ENCODE results near the gene TSC1. TPM values are rescaled to one million over a fixed set of nuclear protein-coding genes. Genes with fewer than 3 reads are reported as not detected.
A peak's percentile ranks its signal among the peaks of the same experiment; 100 is the strongest.

Gene TSC1
- total RNA-seq, 1 experiment from 2014 or later = 19.3 TPM

DNA sequence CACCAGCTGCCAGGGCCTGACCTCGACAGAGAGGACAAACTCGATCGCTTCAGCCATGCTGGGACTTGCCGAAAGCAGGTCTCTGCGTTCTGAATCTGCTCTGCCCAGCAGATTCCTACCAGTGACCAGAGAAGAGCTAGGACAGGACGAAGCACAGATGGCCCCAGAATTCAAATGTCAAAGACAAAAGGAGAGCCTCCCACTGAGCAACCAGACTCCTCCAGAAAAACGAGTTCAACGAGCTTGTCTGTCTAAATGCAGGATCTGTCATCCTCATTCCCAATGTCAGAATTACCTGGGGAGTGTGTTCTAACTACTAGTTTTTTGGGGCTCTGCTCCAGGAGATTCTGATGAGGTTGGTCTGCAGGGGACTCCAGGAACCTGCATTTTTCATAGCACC is 79.7 kb downstream of the TSC1 start:
- Histone ChIP-seq H4K20me1 (ENCODE audit: low read length) (no peaks in the 10 kb centered on the region), H3F3A (ENCODE audit: low read length, unreplicated experiment) (no peaks in the 10 kb centered on the region), H2AFZ (ENCODE audit: low read length) (no peak overlapping the region), H3K4me3 (ENCODE audit: low read length) (no peak overlapping the region), H3K4me2 (ENCODE audit: low read length) (no peak overlapping the region), H3K79me2 (ENCODE audit: low read length) (no peaks in the 10 kb centered on the region), H3K27me3 (ENCODE audit: low read length) (no peaks in the 10 kb centered on the region), H3K9me3 (ENCODE audit: low read length) (no peaks in the 10 kb centered on the region), H3K4me1 (ENCODE audit: insufficient read depth, low read length) (no peaks in the 10 kb centered on the region), H3K9ac (ENCODE audit: low read length) (no peak overlapping the region), H3K36me3 (ENCODE audit: low read depth, low read length) (no peaks in the 10 kb centered on the region), H3K9me2 (replicated peaks; ENCODE audit: low read length) (no peaks in the 10 kb centered on the region), H3K27ac (ENCODE audit: low read length) (no peak overlapping the region)
- DNase-seq (peak; percentile 15), ATAC-seq (no peak)
- ChIA-PET CTCF (no interaction called here), POLR2A (ENCODE audit: unreplicated experiment) (no interaction called here)
- intact Hi-C loops (cut with micrococcal nuclease) = no loop called here
- TF ChIP-seq EZH2 (IDR thresholded peaks at IDR 0.05; ENCODE audit: low read length, unreplicated experiment) (no peak), EZH2phosphoT487 (IDR thresholded peaks at IDR 0.05; ENCODE audit: borderline replicate concordance, low read length) (no peak)
- TF ChIP-seq, protein P1, sequence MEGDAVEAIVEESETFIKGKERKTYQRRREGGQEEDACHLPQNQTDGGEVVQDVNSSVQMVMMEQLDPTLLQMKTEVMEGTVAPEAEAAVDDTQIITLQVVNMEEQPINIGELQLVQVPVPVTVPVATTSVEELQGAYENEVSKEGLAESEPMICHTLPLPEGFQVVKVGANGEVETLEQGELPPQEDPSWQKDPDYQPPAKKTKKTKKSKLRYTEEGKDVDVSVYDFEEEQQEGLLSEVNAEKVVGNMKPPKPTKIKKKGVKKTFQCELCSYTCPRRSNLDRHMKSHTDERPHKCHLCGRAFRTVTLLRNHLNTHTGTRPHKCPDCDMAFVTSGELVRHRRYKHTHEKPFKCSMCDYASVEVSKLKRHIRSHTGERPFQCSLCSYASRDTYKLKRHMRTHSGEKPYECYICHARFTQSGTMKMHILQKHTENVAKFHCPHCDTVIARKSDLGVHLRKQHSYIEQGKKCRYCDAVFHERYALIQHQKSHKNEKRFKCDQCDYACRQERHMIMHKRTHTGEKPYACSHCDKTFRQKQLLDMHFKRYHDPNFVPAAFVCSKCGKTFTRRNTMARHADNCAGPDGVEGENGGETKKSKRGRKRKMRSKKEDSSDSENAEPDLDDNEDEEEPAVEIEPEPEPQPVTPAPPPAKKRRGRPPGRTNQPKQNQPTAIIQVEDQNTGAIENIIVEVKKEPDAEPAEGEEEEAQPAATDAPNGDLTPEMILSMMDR (conservative IDR thresholded peaks at IDR 0.05; ENCODE audit: low read depth, low read length) = no peak
- BruUV-seq (replicated peaks) = no TSS peak

DNA sequence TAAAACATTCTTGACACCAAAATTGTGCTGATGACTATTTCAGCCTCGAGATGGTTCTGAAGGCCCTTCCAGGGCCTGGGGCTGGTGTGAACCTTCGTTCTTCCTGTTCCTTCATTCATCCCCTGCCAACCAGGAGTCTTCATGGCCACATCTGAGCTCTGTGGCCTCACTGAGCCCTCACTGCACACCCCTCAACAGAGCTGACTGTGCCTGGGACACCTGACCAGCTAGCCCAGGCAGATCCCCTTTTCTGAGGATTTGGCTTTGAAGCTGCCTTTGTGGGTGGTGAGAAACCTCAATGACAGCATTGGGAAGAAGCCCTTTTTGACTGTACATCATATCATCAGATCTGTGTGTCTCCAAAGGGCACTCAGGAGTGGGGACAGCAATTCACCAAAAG is 80.1 kb downstream of the TSC1 start:
- H2AFZ ChIP-seq (ENCODE audit: low read length) = no peak overlapping the region
- no TSS peak for BruUV-seq (replicated peaks)
- H3F3A ChIP-seq (ENCODE audit: low read length, unreplicated experiment) = no peaks in the 10 kb centered on the region
- no peaks in the 10 kb centered on the region for H4K20me1 ChIP-seq (ENCODE audit: low read length)
- H3K27ac ChIP-seq (ENCODE audit: low read length) = no peak overlapping the region
- ChIA-PET CTCF (no interaction called here), POLR2A (ENCODE audit: unreplicated experiment) (no interaction called here)
- no peaks in the 10 kb centered on the region for H3K36me3 ChIP-seq (ENCODE audit: low read depth, low read length)
- no peaks in the 10 kb centered on the region for H3K4me1 ChIP-seq (ENCODE audit: insufficient read depth, low read length)
- intact Hi-C loops (cut with micrococcal nuclease) = no loop called here
- no peaks in the 10 kb centered on the region for H3K79me2 ChIP-seq (ENCODE audit: low read length)
- H3K9ac ChIP-seq (ENCODE audit: low read length) = no peak overlapping the region
- H3K4me2 ChIP-seq (ENCODE audit: low read length) = no peak overlapping the region
- no peaks in the 10 kb centered on the region for H3K9me2 ChIP-seq (replicated peaks; ENCODE audit: low read length)
- H3K27me3 ChIP-seq (ENCODE audit: low read length) = no peaks in the 10 kb centered on the region
- ATAC-seq (no peak), DNase-seq (no peak)
- TF ChIP-seq EZH2phosphoT487 (IDR thresholded peaks at IDR 0.05; ENCODE audit: borderline replicate concordance, low read length) (no peak), EZH2 (IDR thresholded peaks at IDR 0.05; ENCODE audit: low read length, unreplicated experiment) (no peak)
- TF ChIP-seq, protein P1 (conservative IDR thresholded peaks at IDR 0.05; ENCODE audit: low read depth, low read length) = no peak
- no peak overlapping the region for H3K4me3 ChIP-seq (ENCODE audit: low read length)
- H3K9me3 ChIP-seq (ENCODE audit: low read length) = no peaks in the 10 kb centered on the region

DNA sequence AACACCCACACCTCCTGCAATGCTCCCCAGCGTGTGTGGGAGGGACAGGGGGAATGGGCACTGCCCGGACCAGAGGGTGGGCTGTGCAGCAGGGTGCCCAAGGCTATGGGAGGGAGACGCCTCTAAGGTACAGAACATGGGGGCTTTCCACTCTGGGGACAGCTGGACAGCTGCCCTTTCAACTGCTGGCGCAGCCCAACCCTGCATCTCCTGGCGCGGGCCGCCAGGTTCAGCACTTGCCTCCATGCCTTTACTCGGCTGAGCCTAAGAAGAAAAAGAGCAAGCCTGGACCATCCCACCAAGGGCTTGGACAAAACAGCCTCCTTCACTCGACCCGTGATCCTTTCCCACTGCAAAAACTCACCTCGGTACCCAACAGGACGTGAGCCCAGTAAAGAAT is 81.3 kb downstream of the TSC1 start:
- ChIA-PET CTCF (no interaction called here), POLR2A (ENCODE audit: unreplicated experiment) (no interaction called here)
- ATAC-seq = no peak
- H3K9ac ChIP-seq (ENCODE audit: low read length) = no peak overlapping the region
- TF ChIP-seq EZH2 (IDR thresholded peaks at IDR 0.05; ENCODE audit: low read length, unreplicated experiment) = no peak
- TF ChIP-seq, protein P1 (conservative IDR thresholded peaks at IDR 0.05; ENCODE audit: low read depth, low read length) = no peak
- TF ChIP-seq EZH2phosphoT487 (IDR thresholded peaks at IDR 0.05; ENCODE audit: borderline replicate concordance, low read length) = no peak
- no peaks in the 10 kb centered on the region for H3K79me2 ChIP-seq (ENCODE audit: low read length)
- no peaks in the 10 kb centered on the region for H3K9me2 ChIP-seq (replicated peaks; ENCODE audit: low read length)
- no peaks in the 10 kb centered on the region for H3K27me3 ChIP-seq (ENCODE audit: low read length)
- H3K36me3 ChIP-seq (ENCODE audit: low read depth, low read length) = no peaks in the 10 kb centered on the region
- H4K20me1 ChIP-seq (ENCODE audit: low read length) = no peaks in the 10 kb centered on the region
- H3F3A ChIP-seq (ENCODE audit: low read length, unreplicated experiment) = no peaks in the 10 kb centered on the region
- H2AFZ ChIP-seq (ENCODE audit: low read length) = no peak overlapping the region
- no peak overlapping the region for H3K4me3 ChIP-seq (ENCODE audit: low read length)
- DNase-seq = no peak
- H3K27ac ChIP-seq (ENCODE audit: low read length) = no peak overlapping the region
- H3K9me3 ChIP-seq (ENCODE audit: low read length) = no peaks in the 10 kb centered on the region
- no peaks in the 10 kb centered on the region for H3K4me1 ChIP-seq (ENCODE audit: insufficient read depth, low read length)
- BruUV-seq (replicated peaks) = no TSS peak
- no peak overlapping the region for H3K4me2 ChIP-seq (ENCODE audit: low read length)
- intact Hi-C loops (cut with micrococcal nuclease) = no loop called here

All from PC-3 (cell line).